CD14-positive monocyte (primary cell): ENCODE results near the gene PTGES3L. TPM values are rescaled to one million over a fixed set of nuclear protein-coding genes. Genes with fewer than 3 reads are reported as not detected.

Experiments used
- DNase-seq, 3 donors: peaks; one replicate each; pipeline ENCODE4 v3.0.0-alpha.2; 2011 to 2022
- H2AFZ ChIP-seq: 2 replicates; pipeline ENCODE4 v1.6.0; 2012; ENCODE audit warnings: mild to moderate bottlenecking, low read depth, low read length, inconsistent platforms; ENCODE audit not compliant: insufficient read depth, poor library complexity, severe bottlenecking
- H3K27ac ChIP-seq, 2 donors: 1 replicate in 1 of 2; 2 replicates in 1 of 2; pipeline ENCODE4 v1.5.1; 2012 to 2013; ENCODE audit warnings: low read length in 2 of 2, control low read depth in 1 of 2, inconsistent platforms in 1 of 2, low read depth in 1 of 2, mild to moderate bottlenecking in 1 of 2
- H3K27me3 ChIP-seq, 2 donors: one replicate each; pipeline versions ENCODE4 v1.6.0 to v1.6.1; 2011 to 2013; ENCODE audit warnings: low read length in 2 of 2; ENCODE audit not compliant: control insufficient read depth in 2 of 2, insufficient read depth in 2 of 2
- H3K36me3 ChIP-seq, 2 donors: replicated peaks in 1 of 2; 1 replicate in 1 of 2; 2 replicates in 1 of 2; pipeline versions ENCODE4 v1.5.1 to v1.6.1; 2012 to 2013; ENCODE audit warnings: low read length in 2 of 2, control low read depth in 1 of 2, inconsistent platforms in 1 of 2, mild to moderate bottlenecking in 1 of 2; ENCODE audit not compliant: insufficient read depth in 2 of 2, control insufficient read depth in 1 of 2
- H3K4me1 ChIP-seq, 2 donors: 1 replicate in 1 of 2; 2 replicates in 1 of 2; pipeline versions ENCODE4 v1.5.1 to v1.6.1; 2012 to 2013; ENCODE audit warnings: low read length in 2 of 2, control low read depth in 1 of 2, inconsistent platforms in 1 of 2, mild to moderate bottlenecking in 1 of 2, moderate library complexity in 1 of 2; ENCODE audit not compliant: insufficient read depth in 2 of 2, control insufficient read depth in 1 of 2
- H3K4me2 ChIP-seq: replicated peaks from 2 replicates; pipeline ENCODE3; 2012; ENCODE audit warnings: low read length, moderate library complexity, mild to moderate bottlenecking; ENCODE audit not compliant: poor library complexity, severe bottlenecking; ENCODE audit errors: extremely low read depth
- H3K4me3 ChIP-seq, 3 experiments: fragments of 200-600 bp in 1 of 3; sonication (generic) in 1 of 3; replicated peaks in 1 of 3; 1 replicate in 2 of 3; 2 replicates in 1 of 3; pipeline ENCODE4 v1.5.1; 2011 to 2013; ENCODE audit warnings: low read length in 3 of 3, mild to moderate bottlenecking in 3 of 3, control low read depth in 2 of 3, low read depth in 2 of 3, inconsistent platforms in 1 of 3, moderate library complexity in 1 of 3
- H3K79me2 ChIP-seq: 2 replicates; pipeline ENCODE4 v1.6.0; 2012; ENCODE audit warnings: mild to moderate bottlenecking, control low read depth, inconsistent platforms, low read length, moderate library complexity; ENCODE audit not compliant: insufficient read depth
- H3K9ac ChIP-seq: 2 replicates; pipeline ENCODE4 v1.6.0; 2017; ENCODE audit warnings: low read length, mild to moderate bottlenecking; ENCODE audit not compliant: insufficient read depth, poor library complexity, severe bottlenecking
- H3K9me3 ChIP-seq, 2 donors: replicated peaks in 1 of 2; 1 replicate in 1 of 2; 2 replicates in 1 of 2; pipeline versions ENCODE4 v1.5.1 to v1.6.1; 2012 to 2013; ENCODE audit warnings: low read length in 2 of 2, control low read depth in 1 of 2; ENCODE audit not compliant: control insufficient read depth in 1 of 2, insufficient read depth in 1 of 2
- H4K20me1 ChIP-seq: 2 replicates; pipeline ENCODE4 v1.6.0; 2012; ENCODE audit warnings: mild to moderate bottlenecking, low read length, control low read depth, moderate library complexity; ENCODE audit not compliant: insufficient read depth
- H3K27ac Mint-ChIP-seq, 7 donors: one replicate each; pipeline ENCODE4 v1.8.0; 2020; ENCODE audit warnings: mild to moderate bottlenecking in 7 of 7, mixed read lengths in 7 of 7, moderate library complexity in 6 of 7, inconsistent platforms in 2 of 7
- H3K27me3 Mint-ChIP-seq, 3 donors: one replicate each; pipeline ENCODE4 v1.8.0; 2021 to 2022; ENCODE audit warnings: low read depth in 3 of 3, mild to moderate bottlenecking in 3 of 3, mixed read lengths in 3 of 3, moderate library complexity in 3 of 3, inconsistent platforms in 1 of 3
- H3K36me3 Mint-ChIP-seq, 2 donors: one replicate each; pipeline ENCODE4 v1.8.0; 2020; ENCODE audit warnings: mixed read lengths in 2 of 2, inconsistent platforms in 1 of 2, mild to moderate bottlenecking in 1 of 2
- H3K4me1 Mint-ChIP-seq: one replicate; pipeline ENCODE4 v1.8.0; 2020; ENCODE audit warnings: mild to moderate bottlenecking, mixed read lengths
- H3K4me3 Mint-ChIP-seq, 2 donors: one replicate each; pipeline ENCODE4 v1.8.0; 2020; ENCODE audit warnings: mild to moderate bottlenecking in 2 of 2, mixed read lengths in 2 of 2, moderate library complexity in 1 of 2
- H3K9me3 Mint-ChIP-seq, 7 donors: one replicate each; pipeline ENCODE4 v1.8.0; 2020 to 2022; ENCODE audit warnings: mixed read lengths in 7 of 7, mild to moderate bottlenecking in 6 of 7, moderate library complexity in 6 of 7, inconsistent platforms in 2 of 7
- WGBS: methylation state at CpG from one replicate; pipeline ENCODE4 v1.1.5; 2013; ENCODE audit warnings: missing lambda C conversion rate; ENCODE audit not compliant: insufficient coverage; 5-methylcytosine and 5-hydroxymethylcytosine counted together
- intact Hi-C, 2 donors: fragments of 100-400 bp; cut with micrococcal nuclease; formaldehyde crosslinking; loops; one replicate each; pipeline versions ENCODE4 v1.15.0 to v1.15.1; 2023
- polyA plus RNA-seq, 3 donors: library from polyadenylated mRNA; depleted of rRNA in 1 of 3; unstranded in 2 of 3; stranded (reverse) in 1 of 3; fragments of 300-500 nt in 2 of 3; fragments of >200 nt in 1 of 3; fragmentation: Illumina TruSeq in 2 of 3; gene quantifications; 1 replicate in 2 of 3; 2 replicates in 1 of 3; pipeline ENCODE4 v1.2.3, GENCODE V29; 2012 to 2021
- TF ChIP-seq, protein P1 (sequence below): fragments of 200-600 bp; IDR thresholded peaks from one replicate; pipeline ENCODE4 v1.8.0; 2022; ENCODE audit warnings: antibody characterized with exemption, mild to moderate bottlenecking

Gene PTGES3L
- polyA plus RNA-seq, 3 donors = 0.32 TPM; not detected in 2

GRCh38 chr17:43019418-43019817 is 39.5 kb upstream of the PTGES3L start:
- no peak overlapping the region for H3K27ac ChIP-seq

GRCh38 chr17:43018932-43019331 is 39.1 kb upstream of the PTGES3L start:
- TF ChIP-seq, protein P1, sequence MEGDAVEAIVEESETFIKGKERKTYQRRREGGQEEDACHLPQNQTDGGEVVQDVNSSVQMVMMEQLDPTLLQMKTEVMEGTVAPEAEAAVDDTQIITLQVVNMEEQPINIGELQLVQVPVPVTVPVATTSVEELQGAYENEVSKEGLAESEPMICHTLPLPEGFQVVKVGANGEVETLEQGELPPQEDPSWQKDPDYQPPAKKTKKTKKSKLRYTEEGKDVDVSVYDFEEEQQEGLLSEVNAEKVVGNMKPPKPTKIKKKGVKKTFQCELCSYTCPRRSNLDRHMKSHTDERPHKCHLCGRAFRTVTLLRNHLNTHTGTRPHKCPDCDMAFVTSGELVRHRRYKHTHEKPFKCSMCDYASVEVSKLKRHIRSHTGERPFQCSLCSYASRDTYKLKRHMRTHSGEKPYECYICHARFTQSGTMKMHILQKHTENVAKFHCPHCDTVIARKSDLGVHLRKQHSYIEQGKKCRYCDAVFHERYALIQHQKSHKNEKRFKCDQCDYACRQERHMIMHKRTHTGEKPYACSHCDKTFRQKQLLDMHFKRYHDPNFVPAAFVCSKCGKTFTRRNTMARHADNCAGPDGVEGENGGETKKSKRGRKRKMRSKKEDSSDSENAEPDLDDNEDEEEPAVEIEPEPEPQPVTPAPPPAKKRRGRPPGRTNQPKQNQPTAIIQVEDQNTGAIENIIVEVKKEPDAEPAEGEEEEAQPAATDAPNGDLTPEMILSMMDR = no peak
- peaks cover 59% of the 10 kb centered on the region for H3K4me1 Mint-ChIP-seq
- no peak overlapping the region for H3K9ac ChIP-seq
- WGBS = no CpG with 5 or more reads among the region's 4 CpGs
- peaks cover 27% of the 10 kb centered on the region in 2 donors for H3K36me3 Mint-ChIP-seq
- no peaks in the 10 kb centered on the region for H3K27me3 ChIP-seq
- peak in 1 of 3 donors; percentile 35 for DNase-seq
- no peak overlapping the region for H2AFZ ChIP-seq
- peak overlapping the region; percentile 25 to 54 for H3K4me3 Mint-ChIP-seq
- H4K20me1 ChIP-seq = peaks cover 18% of the 10 kb centered on the region
- peaks cover 0 to 4% (median 0%) of the 10 kb centered on the region in 3 donors for H3K27me3 Mint-ChIP-seq
- H3K4me2 ChIP-seq = peak overlapping the region; percentile 100
- no peaks in the 10 kb centered on the region for H3K9me3 ChIP-seq
- intact Hi-C loops = loop anchor here in 1 of 2 donors (10.0 kb wide), 1 partner anchor 106 kb away; the partner anchor contains the start of gene BRCA1
- H3K4me1 ChIP-seq = peaks cover 55 to 57% of the 10 kb centered on the region in 2 donors
- H3K4me3 ChIP-seq = peak overlapping the region in 1 of 3 experiments; percentile 10
- H3K27ac Mint-ChIP-seq = peak overlapping the region; percentile 72 to 91 (median 84)
- peaks cover 16 to 25% of the 10 kb centered on the region in 2 donors for H3K36me3 ChIP-seq
- H3K27ac ChIP-seq = peak overlapping the region in 1 of 2 donors; percentile 54
- H3K79me2 ChIP-seq = peaks cover 19% of the 10 kb centered on the region
- no peaks in the 10 kb centered on the region for H3K9me3 Mint-ChIP-seq

More at GRCh38 chr17:43019418-43019817, 39.5 kb upstream of the PTGES3L start:
- no peaks in the 10 kb centered on the region for H3K9me3 Mint-ChIP-seq
- H3K36me3 Mint-ChIP-seq = peaks cover 22 to 24% of the 10 kb centered on the region in 2 donors
- H3K4me3 ChIP-seq = peak overlapping the region in 1 of 3 experiments; percentile 30
- H3K27ac Mint-ChIP-seq = peak overlapping the region in 5 of 7 donors; percentile 57 to 85 (median 82)
- H2AFZ ChIP-seq = no peak overlapping the region
- TF ChIP-seq, protein P1 = no peak
- H3K9me3 ChIP-seq = no peaks in the 10 kb centered on the region
- H3K9ac ChIP-seq = no peak overlapping the region
- peaks cover 11 to 20% of the 10 kb centered on the region in 2 donors for H3K36me3 ChIP-seq
- intact Hi-C loops = loop anchor here in 1 of 2 donors (10.0 kb wide), 1 partner anchor 105 kb away; the partner anchor contains the start of gene BRCA1
- no peak for DNase-seq
- WGBS = 13% methylated on average over 3 of the region's 7 CpGs
- H3K27me3 ChIP-seq = peaks cover 0 to under 1% of the 10 kb centered on the region in 2 donors
- H3K79me2 ChIP-seq = peaks cover 19% of the 10 kb centered on the region
- H3K4me1 Mint-ChIP-seq = peaks cover 59% of the 10 kb centered on the region
- H3K4me2 ChIP-seq = peak overlapping the region; percentile 100
- H3K27me3 Mint-ChIP-seq = peaks cover 0 to 8% (median 3%) of the 10 kb centered on the region in 3 donors
- peaks cover 17% of the 10 kb centered on the region for H4K20me1 ChIP-seq
- peak overlapping the region; percentile 41 to 60 for H3K4me3 Mint-ChIP-seq
- peaks cover 55 to 57% of the 10 kb centered on the region in 2 donors for H3K4me1 ChIP-seq
